ENCODE results near the gene MMP17. TPM values are rescaled to one million over a fixed set of nuclear protein-coding genes. Genes with fewer than 3 reads are reported as not detected.

Gene MMP17
- total and polyA plus RNA-seq, 2 donors from 2014 or later = 0.82 to 3.2 TPM

DNA sequence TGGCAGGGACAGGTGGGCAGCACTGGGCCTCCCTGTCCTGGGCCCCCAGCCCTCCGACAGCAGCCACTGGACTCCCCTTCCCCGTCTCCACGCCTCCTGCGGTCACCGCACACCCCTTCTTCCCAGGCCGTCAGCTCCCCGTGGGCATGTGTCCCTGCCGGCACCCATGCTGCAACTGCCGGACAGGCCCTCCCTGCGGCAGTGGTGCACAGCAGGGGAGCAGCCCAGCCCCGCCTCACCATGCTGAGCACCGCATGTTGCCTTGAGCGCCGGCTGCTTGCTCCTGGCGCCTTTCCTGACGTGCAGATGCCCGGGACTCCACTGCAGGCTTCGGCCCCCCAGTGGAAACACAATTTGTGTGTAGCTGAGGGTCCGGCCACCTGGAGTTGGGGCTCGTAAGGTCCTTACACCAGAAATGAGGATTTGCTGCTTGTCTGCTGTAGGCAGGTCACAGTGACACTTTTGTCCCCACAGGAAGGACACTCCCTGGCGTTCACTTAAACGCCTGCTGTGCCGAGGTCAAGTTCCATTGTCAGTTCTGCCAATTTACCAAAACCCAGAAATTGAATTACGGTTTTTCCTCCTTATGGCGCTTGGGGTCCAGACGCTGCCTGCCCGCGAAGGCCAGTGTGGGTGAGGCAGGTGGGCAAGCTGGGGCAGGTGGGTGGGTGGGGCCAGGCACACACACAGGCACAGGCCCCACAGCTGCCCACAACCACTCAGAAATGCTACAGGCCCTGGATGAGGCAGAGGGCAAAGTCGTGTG lies 28.2 kb upstream of the MMP17 start:
- no peak for DNase-seq
- H3K36me3 ChIP-seq (ENCODE audit: control insufficient read depth in 2 of 3, insufficient read depth in 3 of 3, low read length in 3 of 3) = peaks cover 0 to 18% (median 5%) of the 10 kb centered on the region in 3 donors
- FAIRE-seq = no peak

DNA sequence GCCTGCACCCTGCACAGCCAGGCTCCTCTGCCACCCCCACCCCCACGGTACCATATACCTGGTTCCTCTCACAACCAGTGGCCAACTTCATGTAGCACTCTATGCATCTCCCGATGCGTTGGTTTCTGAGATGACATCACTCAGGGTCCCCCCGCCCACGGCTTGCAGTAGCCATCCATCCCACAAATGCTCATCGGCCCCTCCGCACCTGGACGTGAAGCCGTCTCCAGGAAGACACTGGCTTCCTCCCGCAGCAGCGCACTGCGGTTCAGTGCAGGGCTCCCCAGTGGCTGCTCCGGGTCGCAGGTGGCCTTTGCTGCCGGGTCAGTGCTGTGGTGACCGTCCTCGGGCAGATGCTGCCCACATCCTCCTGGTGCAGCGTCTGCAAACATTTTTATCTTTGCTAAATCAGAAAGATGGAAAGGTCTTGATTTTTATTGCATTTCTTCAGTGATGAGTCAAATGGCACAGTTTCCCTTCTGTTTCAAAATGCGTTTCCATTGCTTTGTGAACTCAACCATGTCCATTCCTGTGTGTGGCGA lies 27.5 kb upstream of the MMP17 start:
- Histone ChIP-seq H3K36me3 (ENCODE audit: control insufficient read depth in 2 of 3, insufficient read depth in 3 of 3, low read length in 3 of 3) (peaks cover 0 to 17% (median 5%) of the 10 kb centered on the region in 3 donors), H3K9me3 (ENCODE audit: control insufficient read depth in 2 of 3, insufficient read depth in 1 of 3, low read length in 3 of 3) (no peaks in the 10 kb centered on the region), H3K27ac (ENCODE audit: low read depth in 2 of 2, low read length in 2 of 2) (no peak overlapping the region), H3K4me1 (ENCODE audit: control insufficient read depth in 2 of 3, insufficient read depth in 2 of 3, low read depth in 1 of 3, low read length in 3 of 3) (peaks cover 0 to 6% (median 0%) of the 10 kb centered on the region in 3 donors), H3K9ac (ENCODE audit: low read length in 3 of 3) (no peak overlapping the region), H3K4me3 (ENCODE audit: low read length in 3 of 3) (no peak overlapping the region), H3K27me3 (ENCODE audit: control insufficient read depth, insufficient read depth, low read length) (no peaks in the 10 kb centered on the region)
- FAIRE-seq (no peak), DNase-seq (no peak)
- intact Hi-C loops (cut with DNase I) = no loop called here
- TF ChIP-seq, protein P1, sequence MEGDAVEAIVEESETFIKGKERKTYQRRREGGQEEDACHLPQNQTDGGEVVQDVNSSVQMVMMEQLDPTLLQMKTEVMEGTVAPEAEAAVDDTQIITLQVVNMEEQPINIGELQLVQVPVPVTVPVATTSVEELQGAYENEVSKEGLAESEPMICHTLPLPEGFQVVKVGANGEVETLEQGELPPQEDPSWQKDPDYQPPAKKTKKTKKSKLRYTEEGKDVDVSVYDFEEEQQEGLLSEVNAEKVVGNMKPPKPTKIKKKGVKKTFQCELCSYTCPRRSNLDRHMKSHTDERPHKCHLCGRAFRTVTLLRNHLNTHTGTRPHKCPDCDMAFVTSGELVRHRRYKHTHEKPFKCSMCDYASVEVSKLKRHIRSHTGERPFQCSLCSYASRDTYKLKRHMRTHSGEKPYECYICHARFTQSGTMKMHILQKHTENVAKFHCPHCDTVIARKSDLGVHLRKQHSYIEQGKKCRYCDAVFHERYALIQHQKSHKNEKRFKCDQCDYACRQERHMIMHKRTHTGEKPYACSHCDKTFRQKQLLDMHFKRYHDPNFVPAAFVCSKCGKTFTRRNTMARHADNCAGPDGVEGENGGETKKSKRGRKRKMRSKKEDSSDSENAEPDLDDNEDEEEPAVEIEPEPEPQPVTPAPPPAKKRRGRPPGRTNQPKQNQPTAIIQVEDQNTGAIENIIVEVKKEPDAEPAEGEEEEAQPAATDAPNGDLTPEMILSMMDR (IDR thresholded peaks at IDR 0.05; ENCODE audit: borderline replicate concordance, extremely low read depth, insufficient read depth) = no peak

More for the DNA sequence above, 28.2 kb upstream of the MMP17 start:
- H3K27ac ChIP-seq (ENCODE audit: low read depth in 2 of 2, low read length in 2 of 2) = no peak overlapping the region
- H3K27me3 ChIP-seq (ENCODE audit: control insufficient read depth, insufficient read depth, low read length) = no peaks in the 10 kb centered on the region
- intact Hi-C loops (cut with DNase I) = no loop called here
- peaks cover 0 to 6% (median 0%) of the 10 kb centered on the region in 3 donors for H3K4me1 ChIP-seq (ENCODE audit: control insufficient read depth in 2 of 3, insufficient read depth in 2 of 3, low read depth in 1 of 3, low read length in 3 of 3)
- no peak overlapping the region for H3K4me3 ChIP-seq (ENCODE audit: low read length in 3 of 3)
- no peaks in the 10 kb centered on the region for H3K9me3 ChIP-seq (ENCODE audit: control insufficient read depth in 2 of 3, insufficient read depth in 1 of 3, low read length in 3 of 3)
- TF ChIP-seq, protein P1 (IDR thresholded peaks at IDR 0.05; ENCODE audit: borderline replicate concordance, extremely low read depth, insufficient read depth) = no peak
- no peak overlapping the region for H3K9ac ChIP-seq (ENCODE audit: low read length in 3 of 3)

DNA sequence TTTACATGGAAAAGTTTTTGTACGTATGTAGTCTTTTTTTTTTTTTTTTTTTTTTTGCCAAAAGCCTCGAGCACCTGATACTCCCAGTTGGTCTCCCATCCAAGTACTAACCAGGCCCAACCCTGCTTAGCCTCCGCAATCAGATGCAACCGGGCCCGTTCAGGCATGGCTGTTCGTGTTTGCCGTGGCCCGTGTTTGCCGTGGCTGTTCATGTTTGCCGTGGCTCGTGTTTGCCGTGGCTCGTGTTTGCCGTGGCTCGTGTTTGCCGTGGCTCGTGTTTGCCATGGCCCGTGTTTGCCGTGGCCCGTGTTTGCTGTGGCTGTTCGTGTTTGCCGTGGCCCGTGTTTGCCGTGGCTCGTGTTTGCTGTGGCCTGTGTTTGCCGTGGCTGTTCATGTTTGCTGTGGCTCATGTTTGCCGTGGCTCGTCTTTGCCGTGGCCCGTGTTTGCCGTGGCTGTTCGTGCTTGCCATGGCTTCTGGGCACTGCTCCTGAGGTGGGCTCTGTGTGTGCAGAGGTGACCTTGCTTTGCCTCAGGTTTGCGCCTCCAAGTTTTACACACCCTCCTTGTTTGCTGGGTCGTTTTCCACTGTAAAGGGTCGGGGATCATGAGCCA lies 26.8 kb upstream of the MMP17 start:
- H3K27ac ChIP-seq (ENCODE audit: low read depth in 2 of 2, low read length in 2 of 2) = no peak overlapping the region
- TF ChIP-seq, protein P1 (IDR thresholded peaks at IDR 0.05; ENCODE audit: borderline replicate concordance, extremely low read depth, insufficient read depth) = no peak
- intact Hi-C loops (cut with DNase I) = no loop called here

More for the DNA sequence above, 26.8 kb upstream of the MMP17 start:
- H3K4me1 ChIP-seq (ENCODE audit: control insufficient read depth in 2 of 3, insufficient read depth in 2 of 3, low read depth in 1 of 3, low read length in 3 of 3) = peaks cover 0 to 4% (median 0%) of the 10 kb centered on the region in 3 donors
- DNase-seq = no peak
- no peak overlapping the region for H3K4me3 ChIP-seq (ENCODE audit: low read length in 3 of 3)
- H3K9me3 ChIP-seq (ENCODE audit: control insufficient read depth in 2 of 3, insufficient read depth in 1 of 3, low read length in 3 of 3) = no peaks in the 10 kb centered on the region
- FAIRE-seq = no peak
- H3K9ac ChIP-seq (ENCODE audit: low read length in 3 of 3) = no peak overlapping the region
- H3K27me3 ChIP-seq (ENCODE audit: control insufficient read depth, insufficient read depth, low read length) = no peaks in the 10 kb centered on the region
- peaks cover 0 to 17% (median 4%) of the 10 kb centered on the region in 3 donors for H3K36me3 ChIP-seq (ENCODE audit: control insufficient read depth in 2 of 3, insufficient read depth in 3 of 3, low read length in 3 of 3)
